Adipose tissue (tissue), 3 donors: ENCODE data around the gene SAMD4A. TPM values are rescaled to one million over a fixed set of nuclear protein-coding genes. Genes with fewer than 3 reads are reported as not detected.

Source experiments
- H3K27ac ChIP-seq: one replicate; pipeline ENCODE4 v1.5.1; 2013; ENCODE audit warnings: low read depth, low read length
- WGBS, 3 donors: extraction: QIAGEN DNeasy Blood & Tissue Kit; methylation state at CpG; one replicate each; pipeline ENCODE4 v1.1.7; 2013; 5-methylcytosine and 5-hydroxymethylcytosine counted together
- polyA plus RNA-seq, 3 donors: library from polyadenylated mRNA; stranded (reverse); fragments of 200-250 nt; gene quantifications; one replicate each; pipeline ENCODE4 v1.2.3, GENCODE V29; 2013
- donor health status: healthy with polysubstance abuse.
- donor health status: Bipolar disorder and iron deficiency.
- donor health status: healthy.

SAMD4A gene
- polyA plus RNA-seq, 3 donors = 2.5 to 23.8 (median 11.9) TPM

DNA sequence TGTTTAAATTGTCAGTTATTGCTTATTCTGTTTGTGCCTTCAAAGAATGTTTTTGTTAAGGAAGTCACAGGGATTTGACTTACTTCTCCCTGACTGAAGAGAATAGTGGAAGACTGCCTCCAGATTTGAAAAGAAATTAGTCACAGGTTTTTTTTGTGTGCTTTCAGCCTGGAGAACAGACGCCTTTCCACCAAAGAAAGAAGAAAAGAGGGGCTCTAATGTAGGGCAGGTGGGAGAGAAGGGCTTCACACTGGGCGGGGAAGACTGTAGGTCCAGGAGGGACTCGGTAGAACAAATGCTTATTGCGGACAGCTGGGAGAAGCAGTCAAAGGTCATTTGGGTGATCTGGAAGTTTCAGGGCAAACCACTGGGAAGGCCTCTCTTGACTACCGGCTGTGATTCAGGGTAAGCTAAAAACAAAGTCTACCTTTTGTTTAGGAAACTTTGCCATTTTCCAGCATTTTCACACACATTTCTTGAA lies 76.8 kb downstream of the SAMD4A start:
- H3K27ac ChIP-seq = no peak overlapping the region
- WGBS, 3 donors = 92 to 97% (median 94%) methylated on average over 5 of the region's 5 CpGs

DNA sequence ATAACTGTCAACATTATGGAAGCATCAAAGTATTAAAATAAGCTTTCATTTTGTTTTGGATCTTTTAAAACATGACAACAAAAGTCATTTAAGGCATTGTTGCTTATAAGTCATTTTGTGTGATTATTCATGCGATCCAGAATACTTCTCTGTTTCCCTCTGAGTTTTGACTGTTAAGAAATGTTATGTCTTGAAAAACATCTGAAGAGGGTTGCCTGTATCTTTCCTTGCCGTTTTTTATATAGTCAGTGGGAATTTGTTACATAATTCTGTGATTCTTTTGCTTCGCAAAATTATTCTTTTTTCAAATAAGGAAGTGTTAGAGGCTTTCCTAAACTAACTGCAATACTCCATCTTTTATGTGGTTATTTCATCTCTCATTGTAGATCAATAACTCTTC lies 78.7 kb downstream of the SAMD4A start:
- no peak overlapping the region for H3K27ac ChIP-seq
- 65 to 84% (median 75%) methylated on average over 3 of the region's 3 CpGs for WGBS, 3 donors

DNA sequence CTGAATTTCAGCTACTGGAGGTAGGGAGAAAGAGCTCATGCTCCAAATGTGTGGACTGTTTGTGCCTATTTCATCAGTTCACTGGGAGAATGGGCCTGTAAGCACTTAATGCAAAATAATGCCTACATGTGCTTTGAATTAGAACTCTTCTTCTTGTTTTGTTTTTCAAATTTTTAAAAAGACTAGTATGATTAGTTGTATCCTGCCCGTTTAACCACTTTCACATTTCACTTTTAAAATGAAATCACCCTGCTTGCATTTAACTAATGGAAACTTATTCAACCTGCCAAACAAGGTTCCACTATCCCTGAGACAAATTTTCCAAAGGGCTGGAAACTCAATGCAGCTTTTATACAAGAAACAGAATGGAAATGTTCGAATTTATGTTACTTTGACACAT lies 79.7 kb downstream of the SAMD4A start:
- WGBS, 3 donors = 64 to 75% (median 74%) methylated on average over 2 of the region's 2 CpGs
- no peak overlapping the region for H3K27ac ChIP-seq

DNA sequence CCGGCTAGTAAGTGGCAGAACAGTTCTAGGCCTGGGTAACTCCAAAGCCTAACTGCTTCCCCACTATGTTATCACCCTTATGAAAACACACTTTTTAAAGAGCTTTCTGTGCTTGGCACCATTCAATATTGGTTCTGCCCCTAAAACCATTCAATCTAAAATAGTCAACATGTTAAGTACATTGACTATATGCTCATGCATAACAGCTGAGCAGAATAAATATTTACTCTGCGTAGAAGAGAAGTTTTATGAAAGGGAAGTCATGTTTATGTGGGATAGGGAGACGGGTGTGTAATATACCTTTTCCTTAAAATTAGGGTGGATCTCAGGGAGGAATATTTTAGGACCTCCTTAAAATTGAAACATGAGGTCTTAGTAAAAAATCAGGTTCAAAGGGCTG lies 80.5 kb downstream of the SAMD4A start:
- 88 to 98% (median 88%) methylated on average over 3 of the region's 3 CpGs for WGBS, 3 donors
- no peak overlapping the region for H3K27ac ChIP-seq

DNA sequence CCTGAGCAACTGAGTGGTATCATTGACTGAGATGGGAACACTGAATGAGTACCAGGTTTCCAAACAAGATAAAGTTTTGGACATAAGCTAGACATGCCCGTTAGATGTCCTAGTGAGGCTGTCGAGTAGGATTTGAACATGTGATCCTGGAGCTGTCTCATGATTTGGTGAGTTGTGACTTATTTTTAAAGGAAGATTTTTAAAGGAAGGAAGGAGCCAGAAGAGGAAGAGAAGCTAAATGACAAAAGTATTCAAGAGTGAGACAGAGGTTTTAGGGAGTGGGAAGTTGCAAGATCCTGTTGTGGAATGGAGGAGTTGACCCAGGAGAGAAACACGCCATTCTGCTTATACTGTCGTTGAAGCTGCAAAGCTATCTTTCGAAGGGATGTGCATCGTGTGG lies 82.1 kb downstream of the SAMD4A start:
- 81 to 93% (median 84%) methylated on average over 6 of the region's 6 CpGs for WGBS, 3 donors
- no peak overlapping the region for H3K27ac ChIP-seq

DNA sequence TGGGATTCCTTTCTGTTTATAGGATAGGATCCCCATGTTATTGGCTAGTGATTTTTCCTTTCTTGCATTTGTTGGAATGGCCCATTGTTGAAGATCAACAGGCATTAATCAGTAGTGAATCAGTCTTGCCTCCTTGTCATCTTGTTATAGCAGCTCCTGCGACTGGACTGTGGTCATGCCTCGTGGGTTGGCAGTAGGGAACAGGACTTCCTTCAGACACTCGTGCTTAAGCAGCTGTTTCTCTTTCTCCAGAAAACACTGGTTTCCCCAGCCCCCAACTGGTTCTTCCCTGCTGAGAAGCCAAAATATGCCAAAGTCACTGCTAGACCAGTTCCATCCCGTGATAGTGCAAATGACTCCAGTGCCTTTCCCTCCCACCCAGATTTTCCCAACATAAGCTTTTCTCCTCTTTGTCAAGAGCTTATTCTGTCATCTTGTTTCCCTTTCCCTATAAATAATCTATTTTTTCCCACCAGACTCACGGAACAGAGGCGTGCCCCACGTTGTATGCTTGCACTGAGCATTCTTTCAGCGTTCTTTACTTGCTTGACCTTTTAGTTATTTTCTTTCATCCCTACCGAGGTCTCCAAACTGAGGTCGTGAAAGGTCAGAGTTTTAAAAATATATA lies 83.5 kb downstream of the SAMD4A start:
- H3K27ac ChIP-seq = no peak overlapping the region
- WGBS, 3 donors = 32 to 67% (median 32%) methylated on average over 10 of the region's 10 CpGs

DNA sequence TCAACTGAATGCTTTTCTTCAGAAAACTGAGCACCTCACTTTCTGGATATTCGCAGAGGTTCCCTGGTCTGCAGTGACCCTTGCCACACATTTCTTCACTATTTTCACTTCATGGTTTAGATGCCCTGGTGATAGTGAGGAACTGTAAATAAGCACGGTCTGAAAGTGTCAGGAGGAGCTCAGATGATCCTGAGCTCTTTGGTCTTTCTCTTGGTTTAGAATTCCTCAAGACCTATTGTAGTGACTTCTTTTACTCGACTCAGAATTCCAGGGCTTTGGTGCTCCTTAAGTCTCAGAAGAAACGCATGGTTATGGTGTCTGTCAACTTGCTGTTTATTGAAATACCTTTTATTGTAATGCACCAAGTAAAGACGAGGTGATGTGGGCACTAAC lies 84.0 kb downstream of the SAMD4A start:
- WGBS, 3 donors = 77 to 82% (median 80%) methylated on average over 5 of the region's 5 CpGs
- no peak overlapping the region for H3K27ac ChIP-seq

DNA sequence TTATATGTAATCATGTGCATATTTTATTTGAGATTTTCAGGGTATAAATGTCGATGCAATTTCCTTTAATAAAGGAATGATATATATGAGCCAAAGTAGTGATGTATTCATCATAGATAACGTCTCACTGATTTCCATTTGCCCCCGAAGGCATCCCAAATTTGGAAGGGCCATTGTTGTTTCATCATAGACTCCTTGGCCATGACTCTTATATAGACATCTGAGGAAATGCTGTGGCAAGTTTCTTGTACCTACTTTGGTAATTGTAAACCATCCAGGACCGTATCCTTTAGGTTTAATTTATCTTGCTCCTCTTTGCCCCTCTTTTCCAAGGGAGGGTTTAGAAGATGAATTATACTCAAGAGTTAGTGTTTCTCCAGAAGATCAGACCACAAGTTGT lies 84.7 kb downstream of the SAMD4A start:
- no peak overlapping the region for H3K27ac ChIP-seq
- 59 to 74% (median 60%) methylated on average over 4 of the region's 4 CpGs for WGBS, 3 donors

DNA sequence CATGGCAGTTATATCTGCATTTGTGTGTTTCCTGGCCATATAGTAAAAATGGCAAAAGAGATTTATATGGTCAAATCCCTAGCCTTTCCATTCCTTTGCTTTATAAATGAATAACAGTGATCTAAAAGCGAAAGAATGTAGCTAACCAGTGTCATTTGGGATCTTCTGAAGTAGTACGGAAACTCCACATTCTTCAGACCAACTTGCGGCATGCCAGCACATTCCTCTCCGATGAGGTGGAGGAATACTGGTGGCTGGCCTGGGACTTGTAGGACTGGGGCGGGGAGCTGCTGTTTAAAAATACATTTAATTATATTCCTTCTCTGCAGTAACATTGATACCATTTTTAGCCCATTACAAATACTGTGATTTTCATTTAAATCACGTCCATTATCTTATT lies 85.3 kb downstream of the SAMD4A start:
- no peak overlapping the region for H3K27ac ChIP-seq
- WGBS, 3 donors = 25 to 50% (median 48%) methylated on average over 6 of the region's 6 CpGs

DNA sequence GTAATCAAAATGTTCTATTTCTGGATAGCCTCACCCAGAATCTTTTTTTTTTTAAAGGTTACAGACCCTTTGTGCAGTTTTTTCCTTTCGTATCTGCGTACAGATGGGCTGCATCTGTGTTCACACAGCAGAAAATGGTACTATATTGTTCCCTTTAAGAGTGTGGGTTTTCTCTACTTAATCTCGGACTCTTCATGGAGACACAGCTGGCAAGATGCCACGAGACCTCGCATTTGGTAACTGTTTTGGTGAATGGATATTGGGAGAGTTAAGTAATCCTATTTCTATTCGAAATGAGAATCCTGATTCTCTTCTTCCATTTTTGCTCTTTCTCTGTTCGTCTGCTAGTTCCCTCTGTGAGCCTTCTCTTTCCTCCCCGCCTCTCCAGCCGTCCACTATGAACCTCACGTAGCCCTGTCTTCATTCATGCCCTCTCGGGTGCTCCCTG lies 85.7 kb downstream of the SAMD4A start:
- WGBS, 3 donors = 45 to 65% (median 49%) methylated on average over 11 of the region's 11 CpGs
- peak overlapping the region; percentile 30 for H3K27ac ChIP-seq

DNA sequence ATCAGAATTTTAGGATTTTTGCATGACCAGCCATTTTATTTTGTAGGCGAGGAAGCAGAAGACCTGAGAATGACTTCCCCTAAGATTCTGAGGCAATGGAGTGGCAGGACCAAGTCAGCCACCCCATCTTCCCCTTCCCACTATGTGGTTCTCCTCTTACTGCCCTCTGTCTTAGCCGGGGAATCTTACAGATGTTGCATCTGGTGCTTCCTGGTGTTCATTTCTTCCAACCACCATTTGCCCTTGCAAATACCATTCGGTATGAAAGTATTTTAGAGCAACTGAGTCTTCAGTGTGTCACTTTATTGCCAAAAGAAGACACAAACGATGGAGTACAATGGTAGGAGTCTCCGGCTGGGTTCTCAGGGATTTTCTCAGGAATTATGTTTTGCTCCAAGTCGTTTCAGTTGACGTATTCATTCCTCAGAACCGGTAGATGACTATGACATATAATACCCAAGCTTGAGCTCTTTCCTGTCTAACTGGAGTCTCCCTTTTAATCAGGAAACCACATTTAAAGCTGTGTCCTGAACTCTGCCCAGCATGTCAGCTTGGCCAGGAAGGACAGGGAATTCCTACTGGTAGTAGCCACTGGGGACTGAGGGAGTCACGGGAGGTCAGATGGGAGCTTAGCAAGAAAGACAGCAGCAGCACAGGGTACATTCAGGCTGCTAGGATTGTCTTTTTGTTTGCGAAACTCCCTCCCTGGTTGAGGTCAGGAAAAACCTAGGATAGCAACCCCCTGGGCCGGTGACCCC lies 87.0 kb downstream of the SAMD4A start:
- 34 to 74% (median 38%) methylated on average over 11 of the region's 11 CpGs for WGBS, 3 donors
- peak overlapping the region; percentile 40 for H3K27ac ChIP-seq

DNA sequence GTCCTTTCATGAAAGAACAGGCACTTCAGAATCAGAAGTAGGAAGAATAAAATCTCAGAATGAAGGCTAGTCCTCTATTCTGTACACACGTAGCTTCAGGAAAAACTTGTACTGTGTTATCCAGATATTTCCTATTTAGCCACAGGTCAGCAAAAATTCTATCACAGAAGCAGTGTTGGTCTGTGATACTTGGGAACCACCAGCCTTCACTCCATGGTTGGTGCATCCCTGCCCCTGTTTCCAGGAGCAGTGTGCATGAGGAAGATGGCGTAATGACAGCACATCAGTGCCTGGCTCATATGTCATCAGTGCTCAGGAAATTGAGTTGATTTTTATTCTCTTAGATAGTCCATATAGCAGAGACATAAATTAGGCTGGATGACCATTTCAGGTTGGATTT lies 87.7 kb downstream of the SAMD4A start:
- H3K27ac ChIP-seq = no peak overlapping the region

DNA sequence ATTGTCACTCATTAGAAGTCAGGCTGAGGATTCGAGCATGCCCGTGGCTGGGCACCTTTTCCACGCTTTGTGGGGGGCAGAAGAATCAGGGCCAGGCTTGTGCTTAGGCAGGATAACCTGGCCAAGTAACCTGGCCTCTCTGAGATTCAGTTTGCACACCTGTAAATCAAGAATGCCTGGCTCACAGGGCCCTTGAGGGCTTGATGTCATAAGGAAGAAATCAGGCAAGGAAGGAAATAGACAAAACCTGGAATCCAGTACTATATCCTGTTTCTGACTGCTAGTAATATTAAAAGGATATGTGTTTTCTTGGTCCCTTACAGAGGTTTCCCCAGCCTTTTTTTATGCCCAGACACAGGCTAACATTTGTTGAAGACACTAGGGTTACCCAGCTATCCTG lies 91.9 kb downstream of the SAMD4A start:
- H3K27ac ChIP-seq = no peak overlapping the region
- WGBS, 3 donors = 80 to 91% (median 88%) methylated on average over 3 of the region's 3 CpGs

More for the DNA sequence above, 87.7 kb downstream of the SAMD4A start:
- WGBS, 3 donors = 74 to 96% (median 74%) methylated on average over 2 of the region's 2 CpGs

DNA sequence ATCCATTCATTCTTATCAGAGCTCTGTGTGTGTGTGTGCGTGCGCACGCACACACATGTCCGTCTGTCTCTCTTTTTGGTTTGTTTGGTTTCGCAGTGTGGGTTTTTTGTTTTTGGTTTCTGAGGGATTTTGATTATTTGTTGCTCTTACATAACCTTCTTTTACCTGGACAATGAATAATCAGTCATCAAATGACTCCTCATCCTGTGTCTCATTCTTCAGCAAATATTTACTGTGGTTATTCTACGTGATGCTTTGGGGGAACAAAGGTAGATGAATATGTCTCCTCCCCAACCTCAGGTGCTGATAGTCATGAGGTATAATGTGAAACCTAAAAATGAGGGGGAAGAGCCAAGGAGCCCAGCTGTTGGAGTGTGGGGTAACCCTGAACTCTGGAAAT lies 92.4 kb downstream of the SAMD4A start:
- 71 to 80% (median 75%) methylated on average over 6 of the region's 6 CpGs for WGBS, 3 donors
- no peak overlapping the region for H3K27ac ChIP-seq

DNA sequence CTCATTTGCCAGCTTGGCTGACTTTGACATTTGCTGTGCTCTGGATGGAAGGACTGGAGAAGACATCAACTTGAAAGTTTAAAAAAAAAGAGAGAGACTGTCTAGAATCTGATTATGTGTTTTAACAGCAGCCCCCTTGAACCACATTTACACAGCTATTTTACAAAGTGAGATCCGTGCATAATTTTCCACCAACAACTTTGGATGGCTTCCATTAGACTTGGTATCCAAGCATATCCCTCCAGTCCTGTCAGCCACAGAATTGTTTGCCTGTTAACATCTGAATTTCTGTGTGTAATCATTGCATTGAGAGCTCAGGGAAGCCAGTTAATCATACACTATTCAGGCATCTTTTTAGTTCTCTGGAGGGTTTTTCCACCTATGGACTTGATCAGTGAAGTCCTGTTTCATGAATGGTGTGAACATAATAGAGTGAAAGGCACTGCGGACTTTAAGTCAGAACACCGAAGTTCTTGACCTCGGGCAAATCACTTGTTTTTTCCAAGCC lies 93.7 kb downstream of the SAMD4A start:
- no peak overlapping the region for H3K27ac ChIP-seq
- 64 to 86% (median 82%) methylated on average over 4 of the region's 4 CpGs for WGBS, 3 donors

DNA sequence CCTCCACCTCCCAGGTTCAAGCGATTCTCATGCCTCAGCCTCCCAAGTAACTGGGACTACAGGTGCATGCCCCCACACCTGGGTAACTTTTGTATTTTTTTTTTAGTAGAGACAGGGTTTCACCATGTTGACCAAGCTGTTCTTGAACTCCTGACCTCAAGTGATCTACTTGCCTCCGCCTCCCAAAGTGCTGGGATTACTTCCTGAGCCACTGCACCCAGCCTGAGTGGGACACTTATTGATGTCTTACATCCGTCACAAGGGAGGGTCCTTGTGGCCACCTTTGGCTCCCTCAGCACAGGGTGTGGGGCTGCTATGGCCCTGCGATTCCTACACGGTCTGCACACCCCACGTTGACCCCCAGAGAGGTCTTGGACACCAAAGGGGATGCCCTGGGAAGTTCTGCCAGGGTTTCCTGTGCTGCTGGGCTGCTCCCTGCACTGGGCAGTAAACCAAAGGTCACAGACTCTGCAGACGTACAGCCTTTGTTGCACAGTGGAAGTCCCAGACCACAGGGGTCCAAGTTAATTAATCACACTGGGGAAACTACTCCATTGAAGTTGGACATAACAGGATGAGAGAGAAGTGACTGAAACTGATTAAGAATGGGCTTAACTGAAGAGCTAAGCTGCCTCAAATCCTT lies 95.7 kb downstream of the SAMD4A start:
- H3K27ac ChIP-seq = no peak overlapping the region
- WGBS, 3 donors = 61 to 81% (median 66%) methylated on average over 7 of the region's 7 CpGs

DNA sequence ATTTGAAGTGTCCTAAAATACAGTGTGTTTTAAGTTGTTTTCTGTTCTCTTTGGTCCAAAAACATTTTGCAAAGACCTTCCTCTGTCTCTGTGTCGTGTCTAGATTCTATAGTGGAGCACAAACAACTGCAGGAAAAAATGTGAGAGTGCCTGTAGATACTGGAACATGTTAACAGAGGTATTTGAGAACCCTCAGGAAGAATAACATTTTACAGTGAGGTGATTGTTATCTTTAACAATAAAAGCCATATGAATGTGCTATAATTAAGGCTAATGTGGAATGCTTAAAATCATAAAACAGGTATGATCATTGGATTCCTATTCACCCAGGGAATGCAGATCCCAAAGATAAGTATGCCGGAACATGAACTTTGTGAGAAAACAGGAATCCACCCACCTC lies 98.0 kb downstream of the SAMD4A start:
- 74 to 84% (median 82%) methylated on average over 2 of the region's 2 CpGs for WGBS, 3 donors
- no peak overlapping the region for H3K27ac ChIP-seq

DNA sequence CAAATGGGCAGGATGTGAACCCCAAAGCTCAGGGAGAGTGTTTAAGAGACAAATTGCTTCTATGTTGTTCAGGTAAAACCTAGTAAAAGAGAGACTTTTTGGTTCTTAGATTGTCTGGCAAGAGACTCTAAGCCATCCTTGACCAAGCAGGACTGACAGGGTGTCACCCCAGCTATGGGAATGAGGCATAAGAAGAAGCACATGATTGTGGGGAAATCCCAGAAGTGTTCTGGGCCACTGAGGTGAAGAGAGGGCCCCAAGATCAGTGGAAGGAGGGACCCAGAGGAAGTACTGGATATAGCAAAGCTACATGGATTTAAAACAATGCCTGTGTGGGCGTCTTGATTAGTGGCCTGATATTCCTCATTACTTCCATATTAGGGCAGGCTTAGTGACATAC lies 99.0 kb downstream of the SAMD4A start:
- H3K27ac ChIP-seq = no peak overlapping the region
- 98 to 100% (median 100%) methylated on average over 1 of the region's 1 CpG for WGBS, 3 donors

DNA sequence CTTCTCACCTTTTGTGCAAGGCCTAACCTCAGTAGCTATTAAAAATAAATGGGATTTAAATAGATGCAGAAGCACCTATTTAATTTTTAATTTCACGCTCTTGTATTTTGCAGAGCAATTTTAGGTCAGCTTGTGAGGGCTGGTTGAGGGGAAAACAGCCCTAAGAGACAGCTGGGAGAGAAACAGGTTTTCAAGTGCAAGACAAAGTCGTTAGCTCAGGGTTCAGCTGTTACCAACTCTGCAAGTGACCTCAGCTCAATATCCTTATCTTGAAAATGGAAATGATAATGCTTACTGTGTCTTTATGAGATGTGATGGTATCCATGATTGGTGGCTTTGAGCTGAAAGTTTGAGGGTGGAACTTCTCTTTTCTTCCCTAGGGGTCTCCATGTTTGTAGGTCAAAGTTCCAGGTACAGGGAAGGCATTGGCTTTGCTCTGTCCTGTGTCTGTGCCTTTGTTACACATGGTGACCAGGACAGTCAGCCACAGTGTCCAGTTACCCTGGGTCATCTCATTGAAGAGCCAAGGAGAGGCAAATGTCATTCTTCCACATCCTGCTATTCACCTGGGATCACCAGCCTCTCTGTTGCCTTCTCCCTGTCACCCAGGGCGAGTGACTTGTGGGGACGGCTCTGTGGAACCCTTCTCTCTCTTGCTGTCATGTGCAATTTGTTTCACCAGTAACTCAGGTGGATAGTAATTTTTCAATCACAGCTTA lies 100.3 kb downstream of the SAMD4A start:
- WGBS, 3 donors = 89 to 93% (median 91%) methylated on average over 4 of the region's 4 CpGs
- H3K27ac ChIP-seq = no peak overlapping the region
